ENCODE measurements around the gene HIPK3.
"Not testable (repeated sequence)": the region's sequence is repeated elsewhere in the genome, so short reads cannot be mapped to it uniquely, and the experiment has no call there.

HIPK3 gene

DNA sequence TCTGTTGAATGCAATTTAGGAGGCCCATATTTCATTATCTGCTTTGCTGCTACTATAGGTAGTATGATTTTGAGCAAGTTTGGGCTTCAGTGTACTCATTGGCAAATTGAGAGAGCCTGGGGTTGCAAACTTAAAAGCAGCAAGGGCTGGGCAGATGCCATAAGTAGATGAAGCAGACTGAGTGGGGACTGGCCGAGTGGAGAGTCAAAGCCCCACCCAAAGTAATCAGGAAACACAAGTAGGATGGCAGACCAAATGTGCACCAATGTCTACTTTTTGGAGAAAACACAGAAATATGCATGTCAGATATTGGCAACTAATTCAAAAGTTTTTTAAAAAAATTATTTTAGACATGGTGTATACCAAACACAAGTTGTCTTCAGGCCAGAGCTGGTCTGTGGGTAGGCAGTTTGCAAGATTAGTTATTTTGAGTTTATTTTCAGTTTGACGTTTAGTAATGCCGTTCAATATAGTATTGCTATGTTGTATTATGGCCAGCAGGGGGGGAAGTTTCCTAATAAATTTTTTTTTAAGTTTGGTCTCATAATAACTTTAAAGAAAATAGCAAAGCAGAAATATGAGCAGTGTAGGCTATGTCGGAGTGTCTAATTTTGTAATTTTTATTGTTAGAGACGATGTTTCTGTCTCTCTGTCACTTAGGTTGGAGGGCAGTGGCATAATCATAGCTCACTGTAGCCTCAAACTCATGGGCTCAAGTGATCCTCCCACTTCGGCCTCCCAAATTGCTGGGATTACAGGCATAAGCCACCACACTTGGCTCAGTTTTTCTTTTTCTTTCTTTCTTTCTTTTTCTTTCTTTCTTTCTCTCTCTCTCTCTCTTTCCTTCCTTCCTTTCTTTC lies 105.1 kb downstream of the HIPK3 start:
- ATAC-seq: no peak
- DNase-seq: no peak

DNA sequence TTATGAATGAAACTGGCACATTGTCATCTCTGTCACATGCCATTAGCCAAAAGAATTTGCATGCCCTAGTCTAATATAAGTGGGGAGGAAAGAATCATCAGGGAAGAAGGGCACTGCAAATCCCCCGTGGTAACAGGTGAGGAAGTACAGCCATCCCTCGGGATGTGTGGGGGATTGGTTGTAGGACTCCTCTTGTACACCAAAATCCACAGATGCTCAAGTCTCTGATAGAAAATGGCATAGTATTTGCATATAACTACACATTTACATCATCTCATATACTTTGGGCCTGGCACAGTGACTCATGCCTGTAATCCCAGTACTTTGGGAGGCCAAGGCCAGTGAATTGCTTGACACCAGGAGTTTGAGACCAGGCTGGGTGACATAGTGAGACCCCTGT lies 109.7 kb downstream of the HIPK3 start:
- ATAC-seq: no peak
- DNase-seq: no peak

DNA sequence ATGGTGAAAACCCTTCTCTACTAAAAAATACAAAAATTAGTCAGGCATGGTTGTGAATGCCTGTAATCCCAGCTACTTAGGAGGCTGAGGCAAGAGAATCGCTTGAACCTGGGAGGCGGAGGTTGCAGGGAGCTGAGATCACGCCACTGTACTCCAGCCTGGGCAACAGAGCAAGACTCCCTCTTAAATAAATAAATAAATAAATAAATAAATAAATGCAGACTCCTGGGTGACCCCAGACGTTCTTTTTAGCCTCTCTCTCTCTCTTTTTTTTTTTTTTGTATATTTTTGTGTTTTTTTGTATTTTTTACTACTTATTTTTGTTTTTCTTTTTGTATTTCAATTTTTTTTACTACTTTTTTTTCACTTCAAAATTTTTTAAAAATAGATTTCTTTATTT lies 111.3 kb downstream of the HIPK3 start:
- ATAC-seq, DNase-seq: not testable (repeated sequence)

DNA sequence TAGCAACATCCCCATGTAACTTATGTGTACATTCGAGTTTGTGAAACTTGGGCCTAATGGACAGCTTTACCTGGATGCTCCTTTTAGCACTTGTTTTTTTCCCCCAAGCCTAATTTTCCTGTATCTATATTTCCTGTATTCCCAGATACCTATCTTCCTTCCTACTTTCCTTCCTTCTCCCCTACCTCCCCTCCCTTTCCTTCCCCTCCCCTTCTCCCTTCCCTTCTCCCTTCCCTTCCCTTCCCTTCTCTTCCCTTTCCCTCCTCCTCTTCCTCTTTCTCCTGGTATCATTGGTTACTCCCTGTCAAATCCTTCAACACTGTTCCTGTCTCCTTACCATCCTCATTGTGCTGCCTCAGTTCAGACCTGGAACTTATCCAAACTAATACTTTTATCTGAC lies 111.8 kb downstream of the HIPK3 start:
- ATAC-seq: no peak

DNA sequence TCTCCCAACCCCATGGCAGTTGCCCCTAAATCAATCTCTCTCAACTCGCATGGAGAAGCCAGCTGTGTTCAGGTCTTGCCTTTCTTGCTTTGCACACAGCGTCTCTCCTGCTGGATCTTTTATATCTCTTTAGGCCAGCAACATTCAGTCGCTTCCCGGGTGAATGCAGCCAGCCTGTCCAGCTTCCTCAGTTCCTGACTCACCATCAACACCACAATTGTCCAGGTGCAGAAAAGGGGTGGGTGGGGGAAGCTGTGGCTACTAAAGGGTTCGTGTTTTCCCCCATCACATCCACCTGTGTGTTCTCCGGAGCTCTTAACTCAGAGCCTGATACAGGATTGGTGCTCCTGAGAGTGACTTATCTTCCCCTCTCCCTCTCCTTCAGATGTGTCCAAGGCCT lies 116.5 kb downstream of the HIPK3 start:
- DNase-seq (no peak), ATAC-seq (no peak)

More for the DNA sequence above, 111.8 kb downstream of the HIPK3 start:
- DNase-seq: no peak

DNA sequence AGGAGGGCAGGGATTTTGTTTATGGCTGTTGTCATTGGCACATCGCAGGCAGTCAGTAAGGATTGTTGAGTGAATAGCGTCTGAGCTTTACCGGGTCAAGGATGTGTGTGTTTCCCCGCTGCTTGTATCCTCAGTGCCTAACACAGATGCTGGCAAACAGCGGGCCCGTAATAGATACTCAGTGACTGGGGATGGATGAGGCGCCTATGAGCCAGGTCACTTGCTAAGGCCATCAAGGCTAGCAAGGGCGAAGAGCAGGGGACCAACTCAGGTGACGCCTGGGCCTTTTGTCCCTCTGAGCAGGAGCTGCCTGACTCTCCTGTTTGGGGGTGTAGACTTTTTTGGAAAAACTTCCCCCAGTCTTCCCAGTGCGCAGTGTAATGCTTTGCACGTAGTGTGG lies 118.1 kb downstream of the HIPK3 start:
- ATAC-seq: no peak
- DNase-seq: no peak

DNA sequence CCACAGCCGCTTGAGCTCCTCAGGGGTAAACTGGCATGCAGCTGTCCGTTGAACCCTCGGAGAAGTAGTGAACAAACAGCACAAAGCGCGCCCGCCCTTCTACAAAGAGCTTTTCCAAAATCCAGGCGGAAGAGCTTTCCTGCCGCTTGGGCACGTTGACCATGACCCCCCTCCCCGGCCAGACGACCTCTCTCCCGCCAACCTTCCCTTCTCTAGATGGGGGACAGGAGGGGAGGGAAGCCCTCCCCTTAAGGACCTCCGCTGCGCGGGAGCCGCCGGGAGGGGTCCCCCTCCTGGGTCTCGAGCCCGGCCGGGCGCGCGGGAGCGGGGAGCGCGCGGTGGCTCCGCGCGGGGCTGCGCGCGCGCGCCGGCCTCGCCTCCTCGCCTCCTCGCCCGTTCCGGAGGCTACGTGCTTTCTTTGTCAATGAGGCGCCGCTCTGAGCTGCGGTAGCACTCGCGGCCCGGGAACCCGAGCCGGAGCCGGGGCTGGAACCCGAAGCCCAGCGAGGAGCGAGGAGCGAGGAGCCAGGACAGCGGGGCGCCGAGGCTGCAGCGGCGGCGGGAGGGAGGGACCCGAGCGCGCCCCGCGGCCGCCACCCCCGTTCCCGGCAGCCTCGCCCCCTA lies 118.6 kb downstream of the HIPK3 start, which contains the start of gene KIAA1549L:
Gene KIAA1549L, plus strand, starts transcription at position 421 of the 624 bp plus-strand sequence.
- DNase-seq: no peak
- peak; percentile 13 for ATAC-seq

DNA sequence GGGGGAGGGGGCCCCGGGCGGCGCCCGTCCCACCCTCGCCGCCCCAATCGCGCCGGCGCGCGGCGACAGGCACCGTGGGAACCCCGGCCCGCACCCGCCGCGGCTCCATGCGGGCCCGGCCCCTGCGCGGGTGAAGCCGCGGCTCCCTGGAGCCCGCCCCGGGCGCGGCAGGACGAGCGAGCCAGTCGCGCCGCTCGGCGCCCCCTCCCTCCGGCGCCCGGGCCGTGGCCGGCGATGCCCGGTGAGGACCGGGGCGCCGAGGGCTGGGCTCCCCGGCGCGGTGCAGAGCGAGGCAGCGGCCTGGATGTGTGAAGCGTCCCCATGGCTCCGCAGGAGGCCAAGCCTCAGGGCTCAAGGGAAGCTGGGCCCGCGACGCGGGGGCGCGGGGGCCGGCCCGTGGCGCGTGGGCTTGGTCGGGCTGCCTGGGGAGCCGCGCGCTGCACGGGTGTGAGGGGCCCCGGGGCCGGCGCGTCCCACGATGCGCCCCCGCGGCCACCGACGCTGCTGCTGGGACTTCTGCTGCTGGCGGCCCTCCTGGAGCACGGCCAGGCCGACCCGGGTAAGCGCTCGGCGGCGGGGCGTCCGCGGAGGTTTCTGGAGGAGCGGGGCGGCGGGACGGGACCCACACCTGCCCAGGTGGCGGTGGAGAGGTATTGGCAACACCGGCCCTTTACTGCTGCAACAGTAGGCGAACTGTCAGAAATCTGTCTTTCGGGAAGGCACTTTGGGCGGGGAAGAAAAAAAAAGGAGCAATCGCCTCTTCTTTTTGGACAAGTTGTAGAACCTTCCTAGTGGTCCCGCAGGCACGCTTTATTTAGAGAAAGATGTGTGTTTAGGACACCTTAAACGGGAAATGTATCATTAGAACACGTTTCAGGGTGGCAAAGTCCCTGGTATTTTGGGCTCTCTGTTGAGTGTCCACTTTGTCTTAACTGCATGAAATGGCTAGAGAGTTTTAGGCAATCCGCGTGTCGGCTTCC lies 119.4 kb downstream of the HIPK3 start:
- ATAC-seq (peak; percentile 37), DNase-seq (no peak)

DNA sequence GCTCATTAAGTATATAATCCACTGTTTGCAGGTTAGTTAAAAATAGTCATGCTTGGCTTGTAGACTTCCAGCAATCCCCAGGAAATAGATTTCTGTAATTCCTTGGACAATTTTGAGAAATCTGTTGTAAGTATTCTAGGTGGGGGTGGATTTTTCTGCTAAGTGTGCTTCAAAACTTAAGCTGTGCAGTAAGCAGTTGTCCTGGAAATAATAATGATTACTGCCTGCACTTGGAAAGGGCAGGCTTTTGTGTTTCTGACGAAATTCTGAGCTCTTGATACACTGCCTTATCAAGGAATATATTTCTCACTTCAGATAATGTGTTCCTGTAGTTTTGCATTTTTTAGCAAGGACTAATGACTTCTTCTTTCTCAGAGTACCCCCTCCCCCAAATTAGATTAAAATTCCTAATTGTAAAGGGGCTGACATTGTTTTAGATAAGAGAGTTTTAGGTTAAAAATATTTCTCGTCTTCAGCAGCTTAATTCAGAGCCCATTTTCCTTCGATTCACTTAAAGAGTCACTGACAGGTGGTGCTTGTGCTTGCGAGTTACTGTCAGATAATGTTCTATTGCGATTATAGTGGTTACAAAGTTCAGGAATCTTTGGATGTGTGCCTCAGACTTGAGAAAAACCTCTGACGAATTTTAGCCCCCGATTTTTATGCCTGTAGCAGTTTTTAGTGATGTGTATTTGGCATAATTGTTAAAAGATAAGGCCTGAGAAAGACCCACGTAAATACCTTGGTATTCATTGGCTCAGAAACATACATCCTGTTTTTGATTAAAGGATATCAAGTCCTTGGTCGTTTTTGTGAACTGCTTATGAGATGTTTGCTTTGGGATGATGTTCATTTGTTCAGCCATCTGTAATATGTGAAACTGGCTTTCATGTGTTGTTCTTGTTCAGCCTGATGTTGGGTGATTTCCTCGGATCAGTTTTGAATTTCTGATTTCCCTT lies 120.5 kb downstream of the HIPK3 start:
- DNase-seq (no peak), ATAC-seq (no peak)

DNA sequence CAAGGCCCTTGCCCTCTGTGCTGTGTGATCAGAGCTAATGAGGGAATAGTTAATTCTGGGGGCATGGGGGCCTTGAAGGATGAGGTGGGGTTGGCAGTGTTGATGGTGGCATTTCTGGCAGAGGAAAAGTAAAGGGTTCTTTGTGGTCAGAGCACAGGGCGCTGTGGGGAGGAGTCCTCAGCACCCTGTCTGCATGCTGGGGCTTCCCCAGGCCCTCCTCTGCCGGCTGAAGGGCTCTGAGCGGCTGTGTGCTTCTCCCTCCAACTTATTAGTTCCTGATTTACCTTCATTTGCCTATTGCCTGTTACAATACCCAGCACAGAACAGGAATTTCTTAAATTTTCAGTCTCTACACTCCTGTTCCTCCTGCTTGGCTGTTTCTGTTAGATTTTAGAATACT lies 122.8 kb downstream of the HIPK3 start:
- ATAC-seq: no peak

DNA sequence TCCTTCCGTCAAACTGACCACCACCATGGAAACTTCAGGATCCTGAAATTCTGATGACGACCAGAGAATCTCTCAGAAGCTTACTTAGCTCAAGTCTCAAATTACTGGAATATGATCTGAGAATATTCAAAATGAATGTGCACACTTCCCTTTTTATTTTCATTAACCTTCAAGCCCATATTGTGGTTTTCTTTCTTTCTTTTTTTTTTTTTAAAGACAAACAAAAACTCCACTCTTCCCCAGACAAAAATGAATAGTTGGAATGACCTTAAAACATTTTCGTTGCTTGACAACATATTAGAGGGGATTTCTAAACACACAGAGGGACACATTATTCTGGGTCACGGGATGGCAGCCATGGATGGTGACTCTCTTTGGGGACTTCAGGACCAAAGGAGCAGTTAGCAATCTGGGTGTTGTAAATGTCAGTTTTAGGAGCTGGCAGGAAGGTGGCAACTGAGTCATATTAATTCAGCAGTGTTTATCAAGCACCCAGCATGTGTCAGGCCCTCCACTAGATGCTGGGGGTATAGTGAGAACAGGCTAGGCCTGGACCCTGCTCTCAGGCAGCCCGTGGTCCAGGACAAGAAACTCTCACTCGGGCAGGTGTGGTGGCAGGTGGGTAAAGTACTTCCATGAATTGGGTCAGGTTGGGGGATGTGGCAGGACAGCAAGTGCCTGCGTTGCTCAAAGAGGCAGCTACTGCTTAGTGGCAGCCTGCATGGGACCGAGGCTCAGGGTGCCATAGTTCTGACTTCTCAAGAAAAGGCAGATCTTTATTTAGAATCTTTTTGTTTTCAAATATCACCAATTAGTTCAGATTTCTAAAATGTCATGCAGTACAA lies 126.1 kb downstream of the HIPK3 start:
- DNase-seq (no peak), ATAC-seq (peak; percentile 23)

More for the DNA sequence above, 122.8 kb downstream of the HIPK3 start:
- no peak for DNase-seq

DNA sequence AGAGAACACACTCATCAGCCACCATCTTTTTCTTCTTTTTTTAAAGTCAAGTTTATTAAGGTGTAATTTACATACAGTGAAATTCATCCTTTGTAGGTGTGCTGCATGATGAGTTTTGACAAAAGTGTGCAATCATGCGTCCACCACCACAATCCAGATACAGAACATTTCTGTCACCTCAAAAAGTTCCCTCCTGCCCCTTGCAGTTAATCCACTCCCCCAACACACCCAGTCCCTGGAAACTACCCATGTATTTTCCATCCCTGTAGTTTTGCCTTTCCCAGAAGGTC lies 126.7 kb downstream of the HIPK3 start:
- DNase-seq (no peak), ATAC-seq (no peak)

DNA sequence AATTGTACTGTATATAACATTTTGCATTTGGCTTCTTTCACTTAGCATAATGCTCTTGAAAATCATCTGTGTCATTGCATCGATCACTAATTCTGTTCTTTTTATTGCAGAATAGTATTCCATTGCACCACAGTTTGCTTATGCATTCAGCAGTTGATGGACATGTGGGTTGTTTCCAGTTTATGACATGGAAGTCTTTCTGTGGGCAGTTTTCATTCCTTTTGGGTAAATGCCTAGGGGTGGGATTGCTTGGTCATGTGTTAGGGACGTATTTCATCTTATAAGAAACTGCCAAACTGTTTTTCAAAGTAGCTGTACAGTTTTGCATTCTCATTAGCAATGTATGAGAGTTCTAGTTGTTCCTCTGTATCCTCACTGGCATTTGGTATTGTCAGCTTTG lies 127.0 kb downstream of the HIPK3 start:
- ATAC-seq (no peak), DNase-seq (no peak)

DNA sequence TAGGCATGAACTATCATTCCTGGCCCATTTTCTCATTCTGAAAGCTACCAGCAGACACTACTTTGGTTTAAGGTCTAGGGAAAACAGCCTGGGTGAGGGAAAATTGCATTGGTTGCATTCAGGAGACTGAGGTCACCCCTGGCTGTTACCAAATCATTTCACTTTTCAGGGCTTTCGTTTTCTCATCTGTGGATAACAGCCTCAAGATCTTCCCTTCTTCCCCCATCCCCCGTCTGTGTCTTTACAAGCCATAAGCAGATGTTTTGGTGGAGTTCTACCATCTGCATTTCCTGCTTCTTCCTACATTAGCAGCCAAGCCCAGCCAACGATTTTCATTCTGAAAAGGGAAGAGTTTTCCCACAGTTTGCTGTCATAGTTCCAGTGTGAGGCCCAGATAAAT lies 130.4 kb downstream of the HIPK3 start:
- DNase-seq: no peak
- ATAC-seq: no peak

DNA sequence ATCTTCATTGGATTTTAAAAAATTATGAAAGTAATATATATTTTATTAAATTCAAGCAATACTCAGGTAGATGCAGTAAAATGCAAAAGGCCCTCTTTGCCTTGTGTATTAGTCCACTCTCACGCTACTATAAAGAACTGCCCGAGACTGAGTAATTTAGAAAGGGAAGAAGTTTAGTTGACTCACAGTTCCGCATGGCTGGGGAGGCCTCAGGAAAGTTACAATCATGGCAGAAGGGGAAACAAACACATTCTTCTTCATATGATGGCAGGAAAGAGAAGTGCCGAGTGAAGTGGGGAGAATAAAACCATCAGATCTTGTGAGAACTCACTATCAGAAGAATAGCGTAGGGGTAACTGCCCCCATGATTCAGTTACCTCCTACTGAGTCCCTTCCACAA lies 130.8 kb downstream of the HIPK3 start:
- DNase-seq (no peak), ATAC-seq (no peak)

DNA sequence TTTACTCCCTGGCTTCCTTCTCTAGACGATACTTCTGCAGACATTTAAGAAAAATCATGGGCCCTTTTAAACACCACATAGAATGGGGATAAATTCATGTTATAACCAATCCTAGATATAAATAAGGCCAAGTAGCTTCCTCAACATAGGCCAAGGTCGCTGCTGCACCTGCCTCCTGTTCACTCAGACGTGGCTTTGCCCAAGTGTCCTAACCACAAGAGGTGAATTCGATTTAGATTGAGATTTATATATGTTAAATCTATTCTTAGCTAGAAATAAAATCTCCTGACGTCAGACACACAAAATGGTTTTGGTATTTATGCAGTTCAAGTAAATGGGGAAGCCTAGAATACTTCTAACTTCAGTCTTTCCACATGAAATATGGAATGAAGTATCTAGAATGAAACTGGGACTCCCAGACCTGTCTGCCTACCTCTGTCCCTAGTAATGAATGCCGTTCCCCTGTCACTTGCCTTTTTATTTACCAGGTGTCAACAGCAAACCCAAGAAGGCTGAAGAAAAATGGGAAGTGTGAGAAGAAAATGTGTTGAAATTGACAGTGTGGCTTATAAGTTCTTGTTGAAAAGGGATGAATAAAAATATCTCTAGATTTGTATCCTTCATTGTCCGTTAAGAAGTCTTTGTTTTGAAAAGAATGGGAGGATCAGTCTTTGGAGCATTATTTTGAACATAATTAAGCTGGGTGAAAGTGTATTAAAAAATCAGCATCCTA lies 131.8 kb downstream of the HIPK3 start:
- DNase-seq (no peak), ATAC-seq (no peak)

DNA sequence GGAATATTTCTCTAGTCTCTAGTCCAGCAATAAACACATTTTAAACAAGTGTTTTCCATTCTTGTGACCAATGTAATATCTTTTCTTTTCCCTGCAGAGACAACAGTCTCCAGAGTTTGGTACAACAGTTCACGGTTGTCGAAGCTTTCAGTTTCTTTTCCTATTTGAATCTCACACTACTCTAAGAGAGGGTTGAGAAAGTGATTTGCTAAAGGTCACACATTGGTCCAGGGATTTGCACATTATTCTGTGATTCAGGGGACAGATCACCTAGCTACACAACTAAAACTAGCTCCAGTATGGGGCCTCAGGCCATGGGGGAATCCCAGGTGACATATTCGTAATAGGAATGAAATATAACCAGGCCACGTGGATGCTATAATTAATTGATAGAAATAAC lies 132.5 kb downstream of the HIPK3 start:
- DNase-seq (no peak), ATAC-seq (no peak)

DNA sequence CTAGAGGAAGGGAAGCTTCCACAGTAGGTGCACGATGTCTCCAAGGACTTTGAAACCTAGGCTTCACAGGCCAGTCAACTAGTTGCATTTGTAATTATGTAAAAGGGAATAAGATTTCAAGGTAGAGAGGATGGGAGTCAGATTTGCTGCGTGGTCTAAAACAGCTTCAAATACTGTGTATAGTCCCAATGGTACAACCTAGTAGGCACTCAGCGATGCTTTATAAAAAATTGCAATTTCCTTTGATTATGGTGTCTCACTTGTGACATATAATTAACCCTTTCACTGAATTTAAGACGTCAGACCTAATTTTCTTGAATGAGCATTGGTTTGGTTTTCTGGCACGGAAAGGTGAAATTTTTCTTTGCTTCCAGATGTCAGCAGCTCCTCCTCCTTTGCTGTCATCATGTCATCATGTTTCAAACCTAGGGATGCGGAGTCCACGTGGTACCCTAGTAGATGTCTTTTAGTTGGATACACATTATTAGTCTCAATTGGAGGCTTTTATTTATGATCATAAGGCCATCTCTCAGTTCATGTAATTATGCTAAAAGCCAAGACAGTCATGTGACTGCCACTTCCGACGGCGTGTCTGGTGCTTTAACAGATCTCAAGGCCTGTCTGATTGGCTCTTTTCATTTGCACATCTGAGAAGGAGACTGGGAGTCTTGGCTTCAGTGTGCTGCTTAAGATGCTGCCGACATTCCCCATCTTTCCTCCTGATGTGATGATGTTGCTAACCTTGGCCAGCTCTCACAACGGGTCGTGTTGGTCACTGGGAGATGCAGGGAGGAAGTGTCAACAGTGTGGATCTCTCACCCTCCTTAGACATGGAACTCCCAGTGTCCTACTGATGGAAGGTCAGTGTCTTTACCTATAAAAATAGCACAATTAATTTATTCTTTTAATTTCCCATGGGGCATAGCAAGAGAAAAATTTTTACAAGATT lies 134.0 kb downstream of the HIPK3 start:
- no peak for ATAC-seq
- no peak for DNase-seq

DNA sequence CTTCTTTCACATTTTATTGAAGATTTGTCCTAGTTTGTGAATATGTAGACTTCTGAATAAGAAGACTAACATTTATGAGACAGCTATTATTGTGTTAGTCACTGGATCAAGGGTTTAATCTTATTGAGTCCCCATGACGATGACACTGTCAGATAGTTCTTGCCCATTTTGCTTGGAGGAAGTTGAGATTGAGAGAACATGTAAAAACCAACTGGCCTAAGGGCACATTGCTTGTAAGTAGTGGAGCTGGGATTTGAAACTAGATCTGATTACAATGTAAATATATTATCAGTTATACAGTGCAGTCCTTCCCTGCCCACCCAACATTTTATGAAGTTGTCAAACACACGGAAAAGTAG lies 134.7 kb downstream of the HIPK3 start:
- no peak for ATAC-seq
- no peak for DNase-seq
